Stimulated activated CD8-positive, alpha-beta memory T cell treated with anti-CD3 and anti-CD28 coated beads, Interleukin-7, amount 100 ng/mL, for 4 hours (primary cell): Measurements from ENCODE around the gene HIVEP1.

Source experiments
- DNase-seq, 2 donors: peaks; one replicate each; pipeline ENCODE4 v3.0.0-alpha.2; 2020; ENCODE audit warnings: low read depth in 2 of 2

HIVEP1 gene

DNA sequence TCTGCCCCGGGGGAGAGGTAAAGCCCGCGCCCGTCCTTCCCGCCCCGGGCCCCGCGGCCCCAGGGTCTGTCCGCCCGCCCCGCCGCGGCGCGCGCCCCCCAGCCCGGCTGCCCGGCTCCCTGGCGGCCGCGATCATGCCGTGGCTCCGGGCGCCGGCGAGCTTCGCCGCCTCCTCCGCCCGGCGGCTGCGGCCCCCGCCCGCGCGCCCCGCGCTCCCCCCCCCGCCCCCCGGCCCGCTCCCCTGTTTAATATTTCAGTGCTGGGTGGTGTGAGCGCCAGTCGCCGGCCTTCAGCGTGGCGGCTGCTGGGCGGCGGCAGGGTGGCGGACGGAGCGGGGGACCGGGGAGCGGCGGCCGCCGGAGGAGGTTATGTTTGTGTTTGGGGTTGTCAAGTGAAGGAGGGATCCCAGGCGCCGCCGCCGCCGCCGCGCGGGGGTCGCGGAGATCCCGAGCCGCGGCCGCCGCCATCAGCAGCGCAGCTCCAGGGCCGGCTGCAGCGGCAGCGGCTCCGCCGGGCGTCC lies at the start of gene HIVEP1:
HIVEP1 (plus strand) TSS at position 275 of the 520 bp plus-strand sequence. CDS start 3,317 bp downstream, outside the sequence.
- no peak for DNase-seq

- no peak for DNase-seq
These were observed 48.2 kb upstream of the HIVEP1 start for GRCh38 chr6:11963756-11964500.

GRCh38 chr6:11964729-11965335 lies 47.3 kb upstream of the HIVEP1 start:
- DNase-seq: no peak

GRCh38 chr6:11965499-11965898 lies 46.6 kb upstream of the HIVEP1 start:
- no peak for DNase-seq

- DNase-seq: no peak
These were observed 43.8 kb upstream of the HIVEP1 start for GRCh38 chr6:11968241-11968806.

GRCh38 chr6:11969092-11969491 lies 43.0 kb upstream of the HIVEP1 start:
- no peak for DNase-seq

- no peak for DNase-seq
These were observed 42.0 kb upstream of the HIVEP1 start for GRCh38 chr6:11970114-11970513.

DNA sequence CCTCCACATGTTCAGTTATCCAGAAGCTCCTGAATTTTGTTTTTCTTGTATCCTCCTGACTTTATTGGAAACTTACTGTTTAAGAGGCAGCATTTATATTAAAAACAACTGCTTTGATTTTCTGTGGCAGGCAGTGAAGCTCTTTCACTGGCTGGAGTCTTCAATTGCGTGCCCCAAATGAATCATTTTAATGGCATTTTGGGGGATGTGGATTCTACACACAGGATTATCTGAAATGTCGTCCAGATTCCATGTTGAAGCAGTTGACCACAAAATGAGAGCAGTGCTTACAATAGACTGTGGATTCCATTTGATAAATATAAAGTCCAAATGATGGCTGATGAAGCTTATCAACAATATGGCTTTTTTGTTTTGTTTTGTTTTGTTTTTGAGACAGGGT lies 41.0 kb upstream of the HIVEP1 start:
- no peak for DNase-seq

- no peak for DNase-seq
These were observed 39.8 kb upstream of the HIVEP1 start for GRCh38 chr6:11972270-11972669.

DNA sequence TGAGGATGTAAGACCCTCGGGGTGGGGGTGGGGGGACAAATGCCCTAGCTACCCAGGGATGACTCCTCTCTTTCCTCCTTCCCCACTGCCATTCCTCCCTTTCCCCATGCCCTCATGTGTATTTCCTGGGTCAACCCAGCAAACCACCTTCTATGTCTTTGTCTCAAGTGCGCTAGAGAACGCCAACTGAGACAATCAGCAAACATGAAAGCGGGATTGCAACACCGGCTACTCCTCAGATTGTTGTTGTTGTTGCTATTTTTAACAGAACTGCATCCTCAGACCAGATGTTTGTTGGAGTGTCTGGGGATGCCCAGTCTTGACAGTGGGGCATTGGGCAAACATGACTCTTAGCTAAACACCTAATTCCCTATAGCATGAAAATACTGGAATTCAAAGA lies 39.3 kb upstream of the HIVEP1 start:
- no peak for DNase-seq

- DNase-seq: no peak
These were observed 38.9 kb upstream of the HIVEP1 start for GRCh38 chr6:11973238-11973637.

DNA sequence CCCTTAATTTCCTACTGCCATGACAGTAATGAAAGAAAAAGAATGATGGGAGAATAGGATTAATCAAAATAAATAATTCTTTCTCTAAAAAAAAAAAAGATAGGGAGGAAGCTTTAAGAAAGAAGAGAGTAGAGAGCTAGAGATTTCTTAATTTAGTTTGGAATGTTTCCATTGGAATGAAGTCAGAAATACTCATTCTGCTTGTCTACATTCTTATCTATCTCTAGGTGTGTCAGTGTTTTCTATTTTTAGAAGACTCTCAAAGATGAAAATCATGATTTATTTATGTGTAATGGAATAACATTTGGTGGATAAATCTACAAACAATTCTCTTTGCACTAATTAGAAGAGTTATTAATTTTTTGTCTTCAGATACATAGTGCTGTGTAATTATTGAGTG lies 38.0 kb upstream of the HIVEP1 start:
- no peak for DNase-seq

- peak; percentile 14 to 33 for DNase-seq
These were observed 36.6 kb upstream of the HIVEP1 start for GRCh38 chr6:11975353-11975977.

- DNase-seq: no peak
These were observed 35.6 kb upstream of the HIVEP1 start for GRCh38 chr6:11976489-11976888.

DNA sequence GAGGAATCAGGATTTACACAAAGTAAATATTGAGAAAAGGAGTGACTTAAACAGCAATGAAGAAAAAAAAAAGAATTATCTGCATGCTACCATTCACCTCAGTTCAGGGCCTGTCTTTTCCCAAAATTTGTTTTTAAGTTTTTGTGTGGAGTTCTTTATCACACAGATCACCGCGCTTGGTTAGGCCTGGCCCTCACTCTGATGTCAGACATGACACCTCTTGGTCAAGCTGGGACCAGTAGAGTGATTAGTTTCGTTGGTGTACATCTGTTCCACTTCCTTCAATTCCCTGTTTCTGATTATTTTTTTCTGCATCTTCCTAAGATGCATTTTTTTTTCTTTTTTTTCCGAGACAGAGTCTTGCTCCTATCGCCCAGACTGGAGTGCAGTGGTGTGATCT lies 34.9 kb upstream of the HIVEP1 start:
- no peak for DNase-seq

DNA sequence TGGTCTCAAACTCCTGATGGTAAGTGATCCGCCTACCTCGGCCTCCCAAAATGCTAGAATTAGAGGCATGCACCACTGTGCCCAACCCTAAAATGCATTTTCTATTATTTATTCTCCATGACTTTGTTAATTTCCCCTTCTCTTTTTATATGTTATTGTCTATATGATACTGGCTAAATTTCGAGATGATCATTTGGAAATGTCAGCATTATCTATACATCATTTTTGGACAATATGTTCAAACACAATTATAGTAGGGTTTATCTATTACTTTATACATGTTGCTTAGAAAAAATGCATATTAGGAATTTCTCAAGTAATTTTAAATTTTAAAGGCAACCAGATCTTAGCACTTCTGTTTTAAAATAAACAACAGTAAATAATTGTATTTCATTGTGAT lies 34.4 kb upstream of the HIVEP1 start:
- DNase-seq: no peak

DNA sequence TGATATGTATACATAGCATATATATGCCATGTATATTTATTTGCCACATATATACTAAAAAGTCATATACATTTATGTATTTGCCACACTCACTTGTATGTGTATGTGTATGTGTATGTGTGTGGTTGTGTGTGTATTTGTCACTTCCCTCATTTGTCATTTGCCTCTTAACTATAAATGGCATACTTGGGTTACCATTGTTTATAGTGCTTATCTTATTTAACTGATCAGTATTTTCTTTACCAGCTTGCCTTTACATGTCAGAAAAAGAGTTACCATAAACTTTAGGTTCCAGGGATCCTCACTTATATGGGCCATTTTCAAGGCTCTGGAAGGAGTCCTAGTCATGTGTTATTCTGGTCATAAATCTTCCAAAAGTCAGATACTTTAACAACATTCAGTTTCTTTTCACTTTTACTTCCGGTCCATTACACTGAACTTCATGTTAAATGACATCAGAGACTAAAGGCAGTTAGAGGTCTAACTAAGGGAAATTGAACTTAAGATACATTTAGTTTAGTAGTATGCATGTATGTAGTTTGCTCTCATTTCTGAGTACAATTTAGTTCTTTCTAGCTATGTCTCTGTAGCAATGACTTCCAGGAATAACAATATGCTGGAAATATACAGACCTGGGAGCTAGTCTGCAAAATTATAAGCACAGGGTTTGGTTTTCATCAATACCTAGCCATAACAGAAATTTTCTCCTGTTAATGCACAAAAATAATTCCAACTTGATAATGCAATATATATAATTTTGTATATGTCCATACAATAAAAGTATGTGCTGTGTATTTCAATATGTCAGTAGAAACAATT lies 33.7 kb upstream of the HIVEP1 start:
- no peak for DNase-seq

DNA sequence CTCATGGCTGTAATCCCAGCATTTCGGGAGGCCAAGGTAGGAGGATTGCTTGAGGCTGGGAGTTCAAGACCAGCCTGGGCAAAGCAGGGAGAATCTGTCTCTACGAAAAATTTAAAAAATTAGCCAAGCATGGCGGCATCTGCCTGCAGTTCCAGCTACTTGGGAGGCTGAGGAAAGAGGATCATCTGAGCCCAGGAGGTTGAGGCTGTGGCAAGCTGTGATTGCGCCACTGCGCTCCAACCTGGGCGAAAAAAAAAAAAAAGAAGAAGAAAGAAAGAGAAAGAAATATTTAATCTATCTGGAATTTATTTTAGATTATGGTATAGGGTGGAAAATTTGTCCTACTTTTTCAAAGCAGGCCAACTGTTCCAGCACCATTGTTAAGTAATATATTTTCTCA lies 32.2 kb upstream of the HIVEP1 start:
- no peak for DNase-seq

DNA sequence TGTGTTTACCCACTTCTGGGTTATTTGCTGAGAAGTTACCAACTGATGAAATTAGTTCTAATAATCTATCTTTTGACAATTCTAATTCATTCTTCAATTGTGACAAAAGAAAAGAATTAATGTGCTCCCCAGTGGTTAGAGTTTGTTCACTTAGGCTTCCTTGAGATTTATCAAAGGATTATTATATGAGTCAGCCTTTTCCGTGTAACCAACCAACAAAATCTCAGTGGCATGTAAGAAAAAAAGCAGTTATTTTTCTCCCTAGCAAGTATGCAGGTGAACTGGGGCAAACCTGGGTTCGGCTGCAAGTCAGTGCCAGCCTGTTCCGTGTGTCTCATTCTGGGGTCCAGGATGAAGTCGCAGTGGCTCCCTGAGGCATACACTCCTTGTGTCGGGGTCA lies 28.8 kb upstream of the HIVEP1 start:
- DNase-seq: no peak

GRCh38 chr6:11987386-11987785 lies 24.7 kb upstream of the HIVEP1 start:
- no peak for DNase-seq

DNA sequence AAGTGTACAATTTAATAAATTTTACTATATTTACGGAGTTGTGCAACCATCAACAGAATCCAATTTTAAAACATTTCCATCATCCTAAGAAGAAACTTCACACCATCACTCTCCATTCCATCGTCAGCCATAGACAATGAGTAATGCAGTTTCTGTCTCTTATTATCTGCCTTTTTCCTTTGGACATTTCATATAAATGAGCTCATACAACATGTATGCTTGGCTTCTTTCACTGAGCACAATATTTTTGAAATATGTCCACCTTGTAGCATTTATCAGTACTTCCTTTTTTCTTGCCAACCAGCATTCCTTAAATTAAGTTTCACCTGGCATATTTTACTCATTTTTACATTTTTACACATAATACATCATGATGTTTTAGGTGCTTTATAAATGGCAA lies 22.7 kb upstream of the HIVEP1 start:
- no peak for DNase-seq

DNA sequence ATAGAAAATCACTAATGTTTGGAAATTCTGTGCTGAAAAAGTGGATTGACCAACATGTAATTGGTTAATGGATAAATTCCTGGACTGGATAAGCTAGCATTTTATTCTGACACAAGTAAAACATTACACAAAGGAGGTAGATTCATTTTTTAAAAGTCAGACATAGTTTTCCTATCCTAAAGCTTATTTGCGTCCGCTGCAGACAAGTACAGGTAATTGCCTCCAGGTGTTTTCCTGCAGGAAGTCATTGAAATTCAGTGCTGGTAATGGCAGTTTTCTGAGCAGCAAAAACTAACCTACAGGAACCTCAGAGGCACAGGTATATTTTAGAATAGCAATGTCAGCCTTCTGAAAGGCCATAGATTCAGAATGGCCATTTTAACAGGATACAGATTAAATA lies 20.0 kb upstream of the HIVEP1 start:
- no peak for DNase-seq
